B cell (primary cell): ENCODE data around the gene ZIC4. TPM values are rescaled to one million over a fixed set of nuclear protein-coding genes. Genes with fewer than 3 reads are reported as not detected.

Experiments used
- ATAC-seq: fragments of 200-7000 bp; cut with Tn5 transposase; one replicate; pipeline ENCODE4 v1.10.0; 2021; ENCODE audit warnings: low read depth, mild to moderate bottlenecking, moderate number of reproducible peaks, moderate library complexity
- CTCF ChIA-PET: fragments of 350-600 bp; sonication (Branson Sonifier 250); formaldehyde crosslinking; loops from one replicate; lab custom pipeline; 2021; ENCODE audit warnings: antibody characterized with exemption, inconsistent platforms; lab: Charles Lee
- POLR2A ChIA-PET: fragments of 350-600 bp; sonication (Branson Sonifier 250); formaldehyde crosslinking; loops from one replicate; lab custom pipeline; 2021; ENCODE audit warnings: antibody characterized with exemption; lab: Charles Lee
- DNase-seq: peaks from one replicate; pipeline ENCODE4 v3.0.0; 2013
- H2AFZ ChIP-seq: 2 replicates; pipeline ENCODE4 v1.6.1; 2012; ENCODE audit warnings: mild to moderate bottlenecking, low read depth, low read length; ENCODE audit not compliant: insufficient read depth, poor library complexity, severe bottlenecking
- H3K27ac ChIP-seq, 2 donors: 1 replicate in 1 of 2; 2 replicates in 1 of 2; pipeline ENCODE4 v1.5.1; 2012 to 2013; ENCODE audit warnings: low read length in 2 of 2, mild to moderate bottlenecking in 2 of 2, moderate library complexity in 1 of 2
- H3K27me3 ChIP-seq, 4 experiments: fragments of 200-600 bp in 1 of 4; sonication (generic) in 1 of 4; replicated peaks in 1 of 4; 1 replicate in 2 of 4; 2 replicates in 2 of 4; pipeline versions ENCODE4 v1.6.1 to v1.7.0; 2013 to 2016; ENCODE audit warnings: low read length in 3 of 4, mild to moderate bottlenecking in 2 of 4, mixed read lengths in 1 of 4, moderate library complexity in 1 of 4; ENCODE audit not compliant: insufficient read depth in 4 of 4, control insufficient read depth in 3 of 4; ENCODE audit errors: control extremely low read depth in 1 of 4
- H3K36me3 ChIP-seq, 2 experiments: replicated peaks in 1 of 2; 1 replicate in 1 of 2; 2 replicates in 1 of 2; pipeline versions ENCODE4 v1.6.1 to v1.7.1; 2013; ENCODE audit warnings: low read length in 1 of 2; ENCODE audit not compliant: insufficient read depth in 2 of 2, control insufficient read depth in 1 of 2; ENCODE audit errors: control extremely low read depth in 1 of 2, extremely low read depth in 1 of 2
- H3K4me1 ChIP-seq, 2 donors: fragments of 200-600 bp in 1 of 2; sonication (generic) in 1 of 2; 1 replicate in 1 of 2; 2 replicates in 1 of 2; pipeline versions ENCODE4 v1.5.1 to v1.6.1; 2013 to 2017; ENCODE audit warnings: low read length in 2 of 2; ENCODE audit not compliant: control insufficient read depth in 2 of 2, insufficient read depth in 2 of 2
- H3K4me2 ChIP-seq: replicated peaks from 2 replicates; pipeline ENCODE3; 2012; ENCODE audit warnings: mild to moderate bottlenecking, low read depth, low read length; ENCODE audit not compliant: poor library complexity, severe bottlenecking
- H3K4me3 ChIP-seq, 5 experiments: fragments of 200-600 bp in 1 of 5; sonication (generic) in 1 of 5; 1 replicate in 3 of 5; 2 replicates in 2 of 5; pipeline versions ENCODE4 v1.5.1 to v1.7.0; 2011 to 2016; ENCODE audit warnings: low read length in 4 of 5, mild to moderate bottlenecking in 4 of 5, low read depth in 2 of 5, control low read depth in 1 of 5, moderate library complexity in 1 of 5; ENCODE audit not compliant: insufficient read depth in 1 of 5; ENCODE audit errors: control extremely low read depth in 1 of 5, extremely low read depth in 1 of 5
- H3K79me2 ChIP-seq: fragments of 200-600 bp; sonication (generic); one replicate; pipeline ENCODE4 v1.6.0; 2016; ENCODE audit warnings: low read length; ENCODE audit not compliant: control insufficient read depth, insufficient read depth
- H3K9ac ChIP-seq: fragments of 200-600 bp; sonication (generic); 2 replicates; pipeline ENCODE4 v1.6.1; 2017; ENCODE audit warnings: mild to moderate bottlenecking, low read length, moderate library complexity
- H3K9me3 ChIP-seq, 3 donors: one replicate each; pipeline versions ENCODE4 v1.6.1 to v1.7.1; 2013; ENCODE audit warnings: low read length in 2 of 3; ENCODE audit not compliant: control insufficient read depth in 2 of 3, insufficient read depth in 1 of 3; ENCODE audit errors: control extremely low read depth in 1 of 3
- H4K20me1 ChIP-seq: 2 replicates; pipeline ENCODE4 v1.6.0; 2012; ENCODE audit warnings: mild to moderate bottlenecking, low read length; ENCODE audit not compliant: insufficient read depth, control insufficient read depth, poor library complexity, severe bottlenecking
- H3K27ac Mint-ChIP-seq: one replicate; pipeline ENCODE4 v1.8.0; 2021; ENCODE audit warnings: mixed read lengths
- H3K27me3 Mint-ChIP-seq: one replicate; pipeline ENCODE4 v1.8.0; 2021; ENCODE audit warnings: mixed read lengths
- H3K4me1 Mint-ChIP-seq: one replicate; pipeline ENCODE4 v1.8.0; 2021; ENCODE audit warnings: mixed read lengths
- H3K4me3 Mint-ChIP-seq: one replicate; pipeline ENCODE4 v1.8.0; 2021; ENCODE audit warnings: mixed read lengths
- H3K9me3 Mint-ChIP-seq: one replicate; pipeline ENCODE4 v1.8.0; 2022; ENCODE audit warnings: mixed read lengths; ENCODE audit not compliant: insufficient read depth
- CTCF ChIP-seq: fragments of 200-600 bp; IDR thresholded peaks from one replicate; pipeline ENCODE4 v1.8.0; 2022; ENCODE audit warnings: antibody characterized with exemption, mild to moderate bottlenecking
- EZH2 ChIP-seq: IDR thresholded peaks from 2 replicates; pipeline ENCODE4 v1.6.1; 2012; ENCODE audit warnings: borderline replicate concordance, low read depth, mild to moderate bottlenecking, moderate library complexity, low read length; ENCODE audit not compliant: insufficient read depth, poor library complexity, severe bottlenecking
- WGBS: methylation state at CpG from one replicate; pipeline ENCODE4 v1.1.5; 2013; ENCODE audit warnings: missing lambda C conversion rate; ENCODE audit not compliant: insufficient coverage; 5-methylcytosine and 5-hydroxymethylcytosine counted together
- intact Hi-C: fragments of 100-400 bp; cut with micrococcal nuclease; formaldehyde crosslinking; loops from one replicate; pipeline ENCODE4 v1.10.0; 2022
- polyA plus RNA-seq: library from polyadenylated mRNA; depleted of rRNA; stranded (reverse); fragments of >200 nt; gene quantifications from 2 replicates; pipeline ENCODE4 v1.2.3, GENCODE V29; 2012
- total RNA-seq, 2 donors: library from RNA; stranded (reverse); fragments of 120-200 nt in 1 of 2; gene quantifications; 1 replicate in 1 of 2; 2 replicates in 1 of 2; pipeline versions ENCODE4 v1.2.3 to v1.2.4, GENCODE V29; 2013 to 2022

The ZIC4 gene
- total and polyA plus RNA-seq, 2 donors (not counting 1 experiment from before 2014, with no cell fraction given), result not detected

GRCh38 chr3:147422601-147423536 lies 16.5 kb upstream of the ZIC4 start:
- Histone ChIP-seq H3K27me3 (peaks cover 0 to 68% (median 41%) of the 10 kb centered on the region in 4 experiments), H3K4me3 (no peak overlapping the region), H3K79me2 (no peaks in the 10 kb centered on the region), H3K9me3 (peaks cover 0 to 45% (median 0%) of the 10 kb centered on the region in 3 donors), H3K9ac (no peak overlapping the region), H3K4me1 (peaks cover 5 to 7% of the 10 kb centered on the region in 2 donors), H3K36me3 (no peaks in the 10 kb centered on the region), H3K27ac (no peak overlapping the region), H4K20me1 (no peaks in the 10 kb centered on the region), H2AFZ (no peak overlapping the region), H3K4me2 (no peak overlapping the region)
- peaks cover 4% of the 10 kb centered on the region for H3K4me1 Mint-ChIP-seq
- no peak overlapping the region for H3K27ac Mint-ChIP-seq
- peaks cover 61% of the 10 kb centered on the region for H3K27me3 Mint-ChIP-seq
- CTCF ChIA-PET, result no interaction called here
- no peak overlapping the region for H3K4me3 Mint-ChIP-seq
- no peak for DNase-seq
- intact Hi-C loops, result no loop called here
- H3K9me3 Mint-ChIP-seq, result peaks cover 2% of the 10 kb centered on the region
- 13% methylated on average over 27 of the region's 36 CpGs for WGBS
- no peak for ATAC-seq
- TF ChIP-seq EZH2 (no peak), CTCF (no peak)
- POLR2A ChIA-PET, result no interaction called here

GRCh38 chr3:147422196-147422595 lies 15.9 kb upstream of the ZIC4 start:
- ChIA-PET POLR2A (no interaction called here), CTCF (no interaction called here)
- H4K20me1 ChIP-seq, result no peaks in the 10 kb centered on the region
- Mint-ChIP-seq H3K4me1 (peaks cover 4% of the 10 kb centered on the region), H3K9me3 (peaks cover 2% of the 10 kb centered on the region), H3K27me3 (peaks cover 63% of the 10 kb centered on the region), H3K4me3 (no peak overlapping the region), H3K27ac (no peak overlapping the region)
- H2AFZ ChIP-seq, result no peak overlapping the region
- H3K4me3 ChIP-seq, result no peak overlapping the region
- ATAC-seq (no peak), DNase-seq (no peak)
- no peaks in the 10 kb centered on the region for H3K36me3 ChIP-seq
- peaks cover 0 to 45% (median 0%) of the 10 kb centered on the region in 3 donors for H3K9me3 ChIP-seq
- H3K27me3 ChIP-seq, result peaks cover 0 to 68% (median 44%) of the 10 kb centered on the region in 4 experiments
- no peaks in the 10 kb centered on the region for H3K79me2 ChIP-seq
- H3K4me1 ChIP-seq, result peaks cover 5 to 7% of the 10 kb centered on the region in 2 donors
- H3K4me2 ChIP-seq, result no peak overlapping the region
- 11% methylated on average over 13 of the region's 15 CpGs for WGBS
- intact Hi-C loops, result no loop called here
- H3K9ac ChIP-seq, result no peak overlapping the region
- TF ChIP-seq EZH2 (no peak), CTCF (no peak)
- H3K27ac ChIP-seq, result no peak overlapping the region
